H1 (cell line): ENCODE measurements around the gene PPP1R3F. TPM values are rescaled to one million over a fixed set of nuclear protein-coding genes. Genes with fewer than 3 reads are reported as not detected.

Experiments used
- ATF3 ChIP-seq: IDR thresholded peaks from 2 replicates; pipeline ENCODE4 v1.6.1; 2011; ENCODE audit warnings: low read depth, mild to moderate bottlenecking, low read length; ENCODE audit not compliant: insufficient read depth
- CREB1 ChIP-seq: IDR thresholded peaks from 2 replicates; pipeline ENCODE4 v1.6.1; 2012; ENCODE audit warnings: inconsistent platforms
- EZH2 ChIP-seq: fragments of 200-600 bp; sonication (generic); IDR thresholded peaks from 2 replicates; pipeline ENCODE4 v1.7.1; 2012; ENCODE audit warnings: low read depth, mild to moderate bottlenecking, moderate library complexity, low read length, inconsistent platforms; ENCODE audit not compliant: severe bottlenecking
- POLR2A ChIP-seq, 2 experiments: IDR thresholded peaks; 1 replicate in 1 of 2; 2 replicates in 1 of 2; pipeline ENCODE4 v1.6.1; 2011; ENCODE audit warnings: low read depth in 2 of 2, low read length in 2 of 2, mild to moderate bottlenecking in 2 of 2; ENCODE audit errors: control extremely low read depth in 1 of 2
- RNF2 ChIP-seq: fragments of 200-900, 300-1000 bp; sonication (generic); IDR thresholded peaks from 2 replicates; pipeline ENCODE4 v1.7.1; 2016; ENCODE audit warnings: borderline replicate concordance, low read depth, mild to moderate bottlenecking, antibody characterized with exemption, low read length; ENCODE audit not compliant: poor library complexity, severe bottlenecking; ENCODE audit errors: missing control alignments
- SIX5 ChIP-seq: IDR thresholded peaks from 2 replicates; pipeline ENCODE4 v1.6.1; 2011; ENCODE audit warnings: mild to moderate bottlenecking, low read depth, low read length
- polyA plus RNA-seq, 7 experiments: library from polyadenylated mRNA; depleted of rRNA in 3 of 7; stranded (reverse) in 5 of 7; unstranded in 2 of 7; fragments of >200 nt in 5 of 7; fragments of 200-250 nt in 2 of 7; gene quantifications; 1 replicate in 5 of 7; 2 replicates in 1 of 7; 4 replicates in 1 of 7; pipeline versions ENCODE4 v1.2.1 to v1.2.3, GENCODE V29; 2011 to 2013; ENCODE audit warnings: missing spikeins in 2 of 7, mixed read lengths in 2 of 7
- total RNA-seq: library from RNA; stranded (reverse); fragmentation: NEBNext Ultra II Directional; extraction: Animal tissue kit (Norgen Biotek cat#: 25700); gene quantifications from 2 replicates; pipeline ENCODE4 v1.2.1, GENCODE V29; 2021

The PPP1R3F gene
- total and polyA plus RNA-seq, 2 of the 8 experiments (the other 6 are each of a cell fraction or from before 2014, with no cell fraction given): 5.1 to 6.8 TPM

DNA sequence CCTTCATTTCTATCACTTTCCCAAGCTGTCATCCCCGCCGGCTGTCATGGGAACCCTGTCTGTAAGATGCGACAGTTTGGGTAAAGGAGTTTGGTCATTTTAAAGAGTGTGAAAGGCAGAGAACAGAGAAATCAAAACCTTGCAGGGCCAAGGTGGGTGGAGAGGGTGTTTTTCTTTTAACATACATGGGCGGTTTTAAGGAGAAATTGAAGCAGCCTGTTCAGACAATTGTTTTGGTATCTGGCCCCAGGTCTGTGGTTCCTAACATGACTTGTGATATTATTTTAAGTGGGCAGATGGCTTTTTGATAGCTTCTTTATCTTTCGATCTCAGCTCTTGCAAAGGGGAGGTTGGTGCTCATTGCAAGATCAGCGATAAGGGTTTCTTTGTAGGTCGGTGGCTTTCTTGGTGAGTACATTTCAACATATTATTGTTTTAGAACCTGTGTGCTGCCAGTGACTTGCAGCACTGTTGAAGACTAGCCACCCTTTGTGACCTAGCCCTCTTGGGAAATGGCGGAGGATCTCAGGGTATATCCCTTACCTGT lies 3.7 kb downstream of the PPP1R3F start (continued):
- TF ChIP-seq RNF2 (no peak), EZH2 (no peak), ATF3 (no peak), SIX5 (no peak), CREB1 (no peak), POLR2A (IDR thresholded peaks at IDR 0.05; ENCODE audit: control extremely low read depth in 1 of 2, low read depth in 2 of 2, low read length in 2 of 2) (no peak)
